Stimulated activated CD4-positive, alpha-beta T cell treated with anti-CD3 and anti-CD28 coated beads, Interleukin-2, amount 100 ng/mL, for 4 hours (primary cell): ENCODE data around the gene IFNG.
"Not testable (repeated sequence)": the region's sequence is repeated elsewhere in the genome, so short reads cannot be mapped to it uniquely, and the experiment has no call there.

ENCODE experiments used
- DNase-seq: peaks from one replicate; pipeline ENCODE4 v3.0.0-alpha.2; 2020; ENCODE audit warnings: low read depth

Gene IFNG

DNA sequence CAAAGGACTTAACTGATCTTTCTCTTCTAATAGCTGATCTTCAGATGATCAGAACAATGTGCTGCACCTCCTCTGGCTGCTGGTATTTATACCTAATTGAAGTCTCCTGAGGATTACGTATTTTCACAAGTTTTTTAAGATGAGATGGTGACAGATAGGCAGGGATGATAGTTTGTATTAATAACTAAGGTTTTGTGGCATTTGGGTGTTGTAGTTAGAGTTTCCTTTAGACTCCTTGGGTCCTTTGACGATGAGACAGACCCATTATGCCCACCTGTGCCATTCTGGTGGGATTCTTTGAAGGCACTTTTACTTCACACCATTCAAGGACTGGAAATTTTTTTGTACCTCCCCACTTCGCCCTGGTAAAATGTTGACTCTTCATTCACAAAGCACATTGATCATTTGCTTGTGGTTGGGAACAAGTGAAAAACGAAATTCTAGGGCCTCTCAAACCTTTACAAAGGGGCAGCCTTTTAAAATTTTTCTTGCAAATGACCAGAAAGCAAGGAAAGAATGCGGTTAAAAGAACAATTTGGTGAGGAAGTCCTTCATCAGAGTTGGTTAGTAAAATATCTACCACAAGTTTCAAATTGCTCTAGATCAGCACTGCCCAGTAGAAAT lies at the start of gene IFNG:
TSS of gene IFNG (minus strand) at position 60 of the 624 bp plus-strand sequence. CDS start 125 bp downstream, outside the sequence.
- DNase-seq, result no peak

DNA sequence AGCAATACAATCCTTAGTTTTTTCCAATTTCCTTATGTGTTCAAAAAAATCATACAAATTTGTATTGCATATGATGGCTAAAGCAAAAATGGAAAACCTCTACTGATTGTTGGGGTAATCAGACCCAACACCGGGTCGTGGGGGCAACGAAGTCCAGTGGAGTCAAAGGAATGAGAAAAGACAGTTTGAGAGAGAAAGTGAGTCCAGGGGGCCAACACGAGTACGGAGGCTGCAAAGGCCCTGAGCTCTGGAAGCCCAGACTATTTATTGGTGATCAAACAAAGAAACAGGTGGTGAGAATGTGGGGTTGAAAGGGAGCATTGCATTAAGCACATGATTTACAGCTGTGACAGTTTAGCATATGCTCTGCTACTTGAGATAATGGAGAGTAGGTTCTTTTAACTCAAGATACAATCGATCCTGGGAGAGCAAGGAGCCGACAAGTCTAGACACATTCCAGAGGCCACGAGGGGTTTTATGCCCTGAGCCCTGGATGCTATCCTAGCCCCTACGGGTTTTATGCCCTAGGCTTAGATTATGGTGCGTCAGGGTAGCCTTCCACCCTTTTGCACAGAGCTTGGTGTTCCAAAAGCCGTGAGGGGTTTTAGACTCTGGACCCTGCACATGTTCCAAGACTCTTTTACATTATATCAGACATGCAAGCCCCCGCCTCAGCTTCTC lies 49.6 kb upstream of the IFNG start:
- not testable (repeated sequence) for DNase-seq

DNA sequence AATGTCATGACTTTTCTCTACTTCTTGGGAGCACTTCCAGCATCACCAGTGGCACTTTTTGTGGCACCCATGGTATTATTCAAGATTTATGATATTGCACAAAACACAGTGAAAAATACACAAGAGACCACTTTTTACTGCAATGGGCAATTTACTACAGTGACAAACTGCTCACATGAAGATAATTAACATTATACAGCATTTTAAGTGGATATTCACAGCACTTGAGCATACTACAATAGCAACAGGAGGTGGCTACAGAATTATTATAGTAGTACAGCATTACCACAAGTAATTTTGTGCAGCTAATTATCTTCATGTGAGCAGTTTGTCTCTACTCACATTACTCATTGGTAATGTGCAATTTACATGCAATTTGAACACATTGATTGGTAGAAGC lies 47.7 kb upstream of the IFNG start:
- no peak for DNase-seq

DNA sequence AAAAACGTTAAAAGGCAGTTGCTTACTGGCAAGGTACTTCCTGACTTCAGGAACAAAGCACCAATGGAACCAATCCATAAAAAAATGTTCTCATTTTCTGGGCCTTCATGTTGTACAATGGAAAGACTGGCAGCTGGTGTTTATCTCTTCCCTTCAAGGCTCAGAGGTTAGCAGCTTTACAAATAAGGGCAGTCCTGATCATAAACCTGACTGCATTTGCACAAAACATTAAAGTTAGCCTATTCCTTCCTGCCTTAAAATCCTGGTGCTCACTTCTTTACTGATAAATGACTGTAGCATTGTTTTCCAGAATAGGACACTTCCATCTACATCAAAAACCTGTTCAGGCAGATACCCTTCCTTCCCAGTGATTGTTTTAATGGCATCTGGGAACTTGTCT lies 46.9 kb upstream of the IFNG start:
- DNase-seq, result no peak

DNA sequence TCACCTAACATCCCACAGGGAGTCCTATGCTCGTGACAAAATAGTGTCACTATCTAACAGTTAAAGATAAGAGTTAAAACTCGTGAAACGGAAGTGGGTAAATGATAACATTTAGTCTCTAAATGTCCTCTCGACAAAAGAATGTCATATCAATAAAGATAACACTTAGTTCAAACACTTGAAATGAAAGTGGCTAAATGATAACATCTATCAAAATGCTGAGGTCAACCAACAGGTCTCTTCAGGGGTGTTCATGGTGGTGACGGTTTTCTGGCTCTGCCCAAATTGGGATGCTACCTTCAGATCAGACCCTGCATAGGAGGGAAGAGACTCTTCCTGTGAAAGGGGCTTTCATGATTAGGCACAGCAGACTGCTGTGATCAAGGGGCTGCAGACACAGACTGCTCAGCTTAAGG lies 43.9 kb upstream of the IFNG start:
- no peak for DNase-seq

DNA sequence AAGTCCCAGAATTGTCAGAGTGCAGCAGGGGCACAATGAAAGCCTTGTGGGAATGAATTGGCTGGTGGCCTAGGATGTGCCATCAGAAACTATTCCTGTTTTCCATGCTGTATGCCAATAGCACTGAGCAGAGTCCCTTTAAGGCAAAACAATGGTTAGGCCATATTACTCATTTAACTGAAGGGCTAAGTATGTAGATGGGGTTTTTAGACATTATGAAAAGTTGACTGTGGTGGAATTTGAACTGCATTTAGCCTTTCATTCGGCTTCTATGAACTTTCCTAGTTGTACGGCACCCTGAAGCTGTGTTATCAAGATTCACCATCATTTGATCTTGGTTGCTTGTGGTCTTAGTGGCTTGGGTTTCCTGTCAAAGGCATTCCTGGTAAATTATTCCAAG lies 41.3 kb upstream of the IFNG start:
- no peak for DNase-seq

DNA sequence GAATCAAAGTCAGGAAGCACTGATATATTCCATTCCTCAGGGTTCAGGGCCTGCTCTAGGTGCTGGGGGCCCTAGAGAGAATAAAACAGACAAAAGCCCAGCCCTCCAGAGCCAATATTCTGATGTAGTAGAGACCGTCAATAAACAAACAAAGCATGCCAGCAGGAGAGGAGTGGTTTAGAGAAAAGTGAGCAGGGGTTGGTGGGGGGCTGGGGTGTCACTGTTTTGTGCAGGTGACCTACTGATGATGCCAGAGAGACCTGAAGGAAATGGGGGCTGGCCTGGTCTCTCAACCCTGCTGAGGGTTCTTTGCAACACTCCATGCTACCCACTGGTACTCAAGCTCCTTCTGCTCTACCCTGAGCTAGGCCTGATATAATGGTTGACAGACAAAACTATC lies 39.6 kb upstream of the IFNG start:
- DNase-seq, result no peak

DNA sequence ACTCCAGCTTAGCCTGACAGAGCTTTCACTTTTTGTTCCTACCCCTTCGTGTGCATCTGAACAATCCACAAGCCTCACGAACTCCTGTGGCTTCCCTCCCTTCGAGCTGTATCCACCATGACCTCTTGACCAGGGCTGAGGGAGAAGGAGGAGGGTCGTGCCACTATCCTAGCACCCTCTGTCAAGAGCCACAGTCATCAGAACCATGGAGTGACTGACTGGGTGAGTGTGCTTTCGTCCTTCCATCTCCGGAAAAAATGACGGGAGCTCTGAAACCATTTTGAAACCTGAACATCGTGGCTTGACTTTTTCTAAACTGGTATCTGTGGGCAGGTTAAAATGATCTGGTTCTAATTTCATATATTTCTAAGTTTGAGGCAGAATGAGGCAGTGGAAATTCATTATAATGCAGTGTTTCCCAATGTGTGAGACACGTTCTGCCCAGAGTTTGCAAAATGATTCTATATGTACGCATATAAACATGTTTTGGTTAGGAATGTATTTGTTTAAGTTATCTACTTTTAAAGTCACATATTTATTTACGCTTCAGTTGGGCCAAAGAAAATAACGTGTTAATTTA lies 39.1 kb upstream of the IFNG start:
- DNase-seq, result no peak

DNA sequence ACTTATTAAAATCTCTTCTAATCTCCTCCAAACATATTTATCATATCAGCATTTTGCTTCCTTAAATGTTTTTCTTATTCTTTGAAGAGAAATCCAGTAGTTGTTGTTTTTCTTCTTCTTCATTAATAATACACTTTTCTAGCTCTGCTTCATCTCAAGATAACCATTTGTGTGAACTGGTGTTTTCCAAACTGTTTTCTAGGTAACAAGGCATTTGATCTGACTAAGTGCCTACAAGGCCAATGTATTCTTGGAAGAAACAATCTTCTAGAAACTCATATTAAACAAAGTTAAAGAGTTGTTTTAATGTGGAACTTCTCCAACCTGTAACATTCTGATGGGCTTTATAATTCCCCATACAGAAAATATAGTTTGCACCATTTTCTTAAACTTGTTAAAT lies 30.8 kb upstream of the IFNG start:
- no peak for DNase-seq

DNA sequence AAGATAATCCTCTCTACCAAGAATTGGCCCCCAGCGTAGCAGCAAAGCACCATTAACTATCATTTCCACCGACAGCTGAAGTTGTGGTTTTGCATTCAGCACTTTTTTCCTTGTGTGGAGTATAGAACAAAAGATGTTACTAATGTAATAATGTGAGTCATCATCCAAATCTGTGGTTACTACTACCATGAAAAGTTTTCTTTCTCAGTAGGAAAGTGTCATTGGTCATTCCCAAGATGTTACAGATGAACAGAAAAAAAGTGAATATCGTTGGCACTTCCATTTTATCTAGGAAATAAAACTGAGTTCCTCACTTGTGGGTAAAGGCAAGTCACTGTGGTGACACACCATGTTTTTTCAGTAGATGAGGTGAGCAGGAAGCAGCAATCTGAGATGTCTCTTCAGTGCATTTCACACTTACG lies 30.3 kb upstream of the IFNG start:
- DNase-seq, result peak; percentile 33

DNA sequence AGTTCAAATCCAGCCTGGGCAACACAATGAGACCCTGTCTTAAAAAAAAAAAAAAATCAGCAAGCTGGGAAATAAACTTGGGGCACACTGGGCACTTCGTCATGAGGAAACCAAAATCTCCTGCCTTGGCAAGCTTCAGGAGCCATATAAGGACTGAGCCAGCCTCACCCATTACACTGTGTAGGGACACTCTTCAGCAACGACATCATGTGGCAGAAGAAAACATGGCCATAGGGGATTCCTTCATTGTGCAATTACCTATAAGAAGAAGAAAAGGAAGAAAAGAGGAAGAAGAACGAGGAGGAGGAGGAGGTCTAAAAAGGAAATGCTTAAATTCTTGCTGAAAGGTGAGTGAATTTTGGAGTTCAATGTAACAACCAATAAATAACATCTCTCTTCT lies 26.1 kb upstream of the IFNG start:
- DNase-seq, result no peak

DNA sequence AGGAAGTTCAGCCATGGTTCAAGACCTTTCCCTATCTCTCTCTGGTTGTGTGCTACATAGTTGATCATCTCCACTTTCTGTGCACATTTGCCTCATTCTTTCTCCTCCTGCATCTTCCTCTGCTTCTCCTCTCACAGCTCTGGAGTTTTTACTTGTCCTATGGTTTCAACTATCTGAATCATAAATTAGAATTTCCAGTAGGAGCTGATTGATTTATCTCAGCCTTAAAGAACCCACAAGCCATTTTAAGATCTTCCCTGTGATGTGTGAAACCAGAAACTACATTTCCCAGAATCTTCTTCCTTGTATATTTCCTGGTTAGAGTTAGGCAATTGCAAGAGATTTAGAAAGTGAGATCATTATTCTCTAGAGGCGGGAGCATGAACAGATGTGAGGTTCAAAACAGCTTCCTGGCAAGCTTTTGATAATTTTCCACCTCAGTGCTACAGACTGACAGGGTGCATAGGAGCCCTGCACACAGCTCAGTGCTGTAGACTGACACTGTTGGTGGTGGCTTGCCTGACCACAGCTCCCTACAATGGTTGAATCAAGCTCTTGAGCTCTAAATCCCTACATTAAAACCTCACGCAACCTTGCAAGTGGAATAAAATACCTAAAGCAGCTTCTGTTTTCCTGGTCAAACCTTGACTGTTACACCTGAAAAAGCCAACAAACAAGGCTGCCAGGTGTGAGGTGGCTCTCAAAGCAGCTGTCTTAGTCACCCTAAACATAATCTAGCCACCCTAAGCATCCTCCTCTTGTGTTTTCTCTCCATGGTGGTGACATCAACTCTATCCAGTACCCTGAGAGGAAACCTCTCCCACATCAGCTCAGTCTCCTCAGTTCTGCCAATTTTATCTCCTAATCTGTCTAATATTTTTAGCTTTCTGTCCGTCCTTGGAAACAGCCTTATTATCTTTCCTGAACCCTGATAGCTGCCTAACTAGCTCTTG lies 21.5 kb upstream of the IFNG start:
- no peak for DNase-seq

DNA sequence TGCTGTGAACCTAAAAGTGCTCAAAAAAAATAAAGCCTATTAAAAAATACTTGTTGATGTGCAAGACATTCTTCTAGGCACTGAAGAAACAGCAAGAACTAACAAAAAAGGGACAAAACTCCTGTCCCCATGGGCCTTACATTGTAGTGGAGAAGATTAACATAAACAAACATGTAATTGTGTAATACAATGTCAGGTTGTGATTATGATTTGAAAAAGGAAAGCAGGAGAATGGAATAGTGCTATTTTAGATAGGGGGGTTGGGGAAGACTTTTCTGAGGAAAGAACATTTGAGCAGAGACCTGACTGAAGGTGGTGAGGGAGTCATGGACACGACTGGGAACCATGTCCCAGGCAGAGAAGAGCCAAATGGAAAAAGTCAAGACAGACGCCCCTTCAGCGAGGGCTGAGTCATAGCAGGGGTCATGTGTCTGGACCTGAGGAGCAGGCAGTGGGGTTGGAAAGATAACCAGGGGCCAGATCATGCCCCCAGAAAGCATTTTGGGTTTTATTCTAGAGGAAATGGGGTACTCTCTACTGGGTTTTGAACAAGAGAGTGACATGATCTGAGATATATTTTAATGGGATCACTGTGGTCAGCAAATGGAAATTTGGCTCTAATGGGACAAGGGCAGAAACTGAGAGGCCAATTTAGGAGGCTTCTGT lies 19.4 kb upstream of the IFNG start:
- no peak for DNase-seq

DNA sequence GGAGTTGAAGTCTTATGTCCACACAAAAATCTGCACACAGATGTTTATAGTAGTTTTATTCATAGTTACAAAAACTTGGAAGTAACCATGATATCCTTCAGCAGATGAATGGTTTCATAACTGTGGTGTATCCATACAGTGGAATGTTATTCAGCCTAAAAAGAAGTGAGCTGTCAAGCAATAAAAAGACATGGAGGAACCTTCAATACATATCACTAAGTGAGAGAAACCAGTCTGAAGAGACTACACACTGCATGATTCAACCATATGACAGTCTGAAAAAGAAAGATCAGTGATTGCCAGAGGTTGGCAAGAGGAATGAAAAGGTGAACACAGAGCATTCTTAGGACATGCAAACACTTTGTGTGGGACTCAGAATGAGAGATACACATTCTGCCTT lies 18.6 kb upstream of the IFNG start:
- no peak for DNase-seq

DNA sequence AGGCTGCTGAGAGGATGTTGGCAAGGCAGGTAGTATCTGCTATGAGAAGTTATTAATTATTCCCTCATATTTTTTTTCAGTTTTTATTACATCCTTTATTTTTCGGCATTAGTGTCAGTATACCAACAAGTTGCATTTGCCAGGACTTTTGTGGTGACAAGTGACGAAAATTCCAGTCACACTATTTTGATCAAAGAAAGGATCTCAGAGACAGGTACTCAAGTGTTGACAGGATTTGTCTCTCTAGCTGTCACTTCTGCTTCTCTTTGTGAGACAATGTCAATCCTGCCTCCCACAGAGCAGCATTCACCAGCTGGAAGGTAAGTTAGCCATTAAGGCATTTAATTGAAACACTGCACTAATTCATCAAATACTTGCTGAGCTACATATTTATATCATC lies 18.0 kb upstream of the IFNG start:
- no peak for DNase-seq

DNA sequence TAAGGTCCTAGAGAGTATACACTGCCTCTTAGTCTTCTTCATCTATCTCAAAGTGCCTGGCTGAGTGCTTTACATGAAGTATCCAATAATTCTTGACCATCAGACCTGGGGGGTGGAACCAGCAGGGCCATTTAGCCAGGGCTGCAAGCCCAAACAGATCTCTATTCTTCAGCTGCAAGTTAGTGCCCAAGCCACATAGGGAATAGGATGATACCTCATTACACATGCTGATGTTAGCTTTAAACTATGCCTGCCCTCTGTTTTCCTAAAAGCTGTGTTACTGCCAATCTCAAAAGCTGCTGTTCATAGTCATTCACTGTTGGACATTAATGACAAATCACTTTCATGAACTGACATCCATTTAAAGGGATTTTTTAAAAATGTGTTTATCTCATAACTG lies 16.7 kb upstream of the IFNG start:
- no peak for DNase-seq

DNA sequence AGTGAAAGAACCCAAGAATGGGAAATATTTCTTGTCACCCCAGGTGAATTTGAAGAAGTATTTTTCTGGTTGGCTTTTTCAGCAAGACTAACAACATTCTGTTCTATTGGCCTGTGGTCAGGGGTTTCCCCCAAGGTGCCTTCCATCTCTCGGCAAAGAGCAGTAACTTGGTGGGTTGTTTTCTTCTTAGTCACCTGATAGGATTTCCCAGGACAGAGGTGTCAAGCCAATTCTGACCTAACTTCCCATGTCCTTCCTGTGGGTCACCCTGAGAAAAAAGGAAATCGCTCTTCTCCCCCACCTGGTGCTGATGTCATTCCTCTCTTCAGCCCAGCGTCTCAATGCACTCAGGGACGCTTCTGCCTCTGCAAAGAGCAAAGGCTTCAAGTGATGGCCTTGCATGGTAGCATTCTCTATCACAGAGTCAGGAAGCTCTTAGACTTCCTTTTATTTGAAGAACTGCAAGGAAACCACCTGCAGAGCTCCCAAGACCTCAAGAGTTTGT lies 16.1 kb upstream of the IFNG start:
- peak; percentile 49 for DNase-seq

DNA sequence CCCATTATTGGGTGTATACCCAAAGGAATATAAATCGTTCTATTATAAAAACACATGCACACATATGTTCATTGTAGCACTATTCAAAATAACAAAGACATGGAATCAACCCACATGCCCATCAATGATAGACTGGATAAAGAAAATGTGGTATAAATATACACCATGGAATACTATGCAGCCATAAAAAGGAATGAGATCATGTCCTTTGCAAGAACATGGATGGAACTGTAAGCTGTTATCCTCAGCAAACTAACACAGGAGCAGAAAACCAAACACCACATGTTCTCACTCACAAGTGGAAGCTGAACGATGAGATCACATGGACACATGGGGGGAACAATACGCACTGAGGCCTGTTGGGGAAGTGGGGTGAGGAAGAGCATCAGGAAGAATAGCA lies 15.2 kb upstream of the IFNG start:
- not testable (repeated sequence) for DNase-seq

DNA sequence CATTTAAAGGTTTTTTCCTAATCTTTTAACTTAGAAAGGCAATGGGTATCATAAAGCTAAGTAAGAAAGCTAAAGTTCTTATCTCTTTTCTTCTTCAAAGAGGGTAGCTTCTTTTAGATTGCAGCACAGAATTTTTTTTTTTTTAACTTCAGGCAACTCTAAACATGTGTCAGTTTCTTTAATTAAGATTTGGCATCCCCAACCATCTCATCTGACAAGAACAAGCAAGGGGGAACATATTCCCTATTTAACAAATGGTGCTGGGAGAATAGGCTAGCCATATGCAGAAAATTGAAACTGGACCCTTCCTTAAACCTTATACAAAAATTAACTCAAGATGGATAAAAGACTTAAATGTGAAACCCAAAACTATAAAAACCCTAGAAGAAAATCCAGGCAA lies 14.3 kb upstream of the IFNG start:
- DNase-seq, result no peak

DNA sequence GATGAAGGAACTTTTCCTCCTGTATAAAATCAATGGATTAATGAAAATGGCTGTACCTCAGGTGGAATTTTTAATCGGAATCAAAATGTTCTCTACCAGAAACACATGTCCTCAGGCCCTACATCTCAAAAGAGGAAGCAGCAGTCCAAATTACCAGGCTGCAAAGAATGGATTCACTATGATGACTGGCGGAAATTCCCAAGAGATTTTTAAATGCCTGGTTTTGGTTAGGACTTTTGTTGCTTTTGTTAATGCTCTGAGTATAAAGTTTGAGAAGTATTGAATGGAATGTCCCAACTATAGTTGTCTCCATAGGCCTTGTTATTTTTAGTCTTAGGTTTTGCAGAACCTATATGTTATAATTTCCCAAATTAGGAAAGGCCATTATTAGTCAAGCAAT lies 11.2 kb upstream of the IFNG start:
- DNase-seq, result no peak

DNA sequence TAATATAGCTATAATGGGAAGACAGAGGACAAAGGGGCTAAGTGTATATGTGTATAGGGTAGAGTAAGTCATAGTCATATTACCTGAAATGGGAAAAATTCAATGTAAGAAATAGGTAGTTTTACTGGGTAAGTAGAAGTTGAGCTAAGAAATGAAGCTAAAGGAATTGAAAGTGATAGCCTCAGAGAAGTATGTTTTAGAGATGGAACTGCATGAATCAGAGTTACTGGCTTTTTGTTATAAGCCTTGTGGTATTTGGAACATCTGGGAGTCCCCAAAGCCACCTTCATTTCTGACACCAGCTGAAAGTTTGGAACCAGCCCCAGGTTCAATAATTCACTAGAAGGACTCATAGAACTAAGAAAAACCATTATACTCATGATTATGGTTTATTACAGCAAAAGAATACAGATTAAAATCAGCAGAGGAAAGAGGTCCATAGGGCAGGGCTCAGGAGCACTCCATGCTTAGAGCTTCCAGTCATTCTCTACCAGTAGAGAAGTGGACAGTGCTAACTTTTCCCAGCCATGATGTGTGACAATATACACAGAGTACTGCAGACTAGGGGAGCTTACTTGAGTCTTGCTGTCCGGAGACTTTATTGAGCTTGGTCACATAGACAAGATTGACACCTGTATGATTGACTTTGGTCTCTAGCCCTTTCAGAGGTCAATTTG lies 9.8 kb upstream of the IFNG start:
- no peak for DNase-seq
